ENCODE measurements around the gene LDLRAD3.

The LDLRAD3 gene

GRCh38 chr11:36150986-36151385 is 207.1 kb downstream of the LDLRAD3 start:
- no peak overlapping the region for H3K4me3 ChIP-seq (ENCODE audit: low read depth, low read length)
- no peak for TF ChIP-seq CTCF (IDR thresholded peaks at IDR 0.05; ENCODE audit: low read depth, low read length)

- no peak for TF ChIP-seq CTCF (IDR thresholded peaks at IDR 0.05; ENCODE audit: low read depth, low read length)
- no peak overlapping the region for H3K4me3 ChIP-seq (ENCODE audit: low read depth, low read length)
These were observed 208.2 kb downstream of the LDLRAD3 start for GRCh38 chr11:36151933-36152580.

- no peak overlapping the region for H3K4me3 ChIP-seq (ENCODE audit: low read depth, low read length)
- no peak for TF ChIP-seq CTCF (IDR thresholded peaks at IDR 0.05; ENCODE audit: low read depth, low read length)
These were observed 209.7 kb downstream of the LDLRAD3 start for GRCh38 chr11:36153551-36153950.

GRCh38 chr11:36155124-36155561 is 211.3 kb downstream of the LDLRAD3 start:
- no peak for TF ChIP-seq CTCF (IDR thresholded peaks at IDR 0.05; ENCODE audit: low read depth, low read length)
- no peak overlapping the region for H3K4me3 ChIP-seq (ENCODE audit: low read depth, low read length)

- no peak for TF ChIP-seq CTCF (IDR thresholded peaks at IDR 0.05; ENCODE audit: low read depth, low read length)
- H3K4me3 ChIP-seq (ENCODE audit: low read depth, low read length), result no peak overlapping the region
These were observed 211.9 kb downstream of the LDLRAD3 start for GRCh38 chr11:36155770-36156160.

- TF ChIP-seq CTCF (IDR thresholded peaks at IDR 0.05; ENCODE audit: low read depth, low read length), result no peak
These were observed 212.4 kb downstream of the LDLRAD3 start for GRCh38 chr11:36156161-36156816.

GRCh38 chr11:36156817-36157519 is 213.1 kb downstream of the LDLRAD3 start:
- no peak overlapping the region for H3K4me3 ChIP-seq (ENCODE audit: low read depth, low read length)
- TF ChIP-seq CTCF (IDR thresholded peaks at IDR 0.05; ENCODE audit: low read depth, low read length), result no peak

More at GRCh38 chr11:36156161-36156816, 212.4 kb downstream of the LDLRAD3 start:
- H3K4me3 ChIP-seq (ENCODE audit: low read depth, low read length), result no peak overlapping the region

All from WI38 (cell line).